Caco-2 (cell line): ENCODE measurements around the gene GLIS1. TPM values are rescaled to one million over a fixed set of nuclear protein-coding genes. Genes with fewer than 3 reads are reported as not detected.

Source experiments
- BruUV-seq: library from RNA; stranded (reverse); fragments of 400-500 nt; replicated peaks from 2 replicates; lab custom pipeline; 2021; lab: Mats Ljungman, UMichigan
- CTCF ChIA-PET: fragments of 300-600 bp; sonication (Branson Sonifier 250); formaldehyde crosslinking; loops from one replicate; lab custom pipeline; 2022; ENCODE audit warnings: antibody characterized with exemption; lab: Charles Lee
- POLR2A ChIA-PET: fragments of 300-600 bp; sonication (Branson Sonifier 250); formaldehyde crosslinking; loops from one replicate; lab custom pipeline; 2022; ENCODE audit warnings: antibody characterized with exemption; lab: Charles Lee
- DNase-seq, 2 experiments: peaks; one replicate each; pipeline versions ENCODE4 v3.0.0 to v3.0.0-alpha.2; 2020 to 2022
- H3K27me3 ChIP-seq: replicated peaks from 2 replicates; pipeline ENCODE4 v1.6.0; 2011; ENCODE audit warnings: low read length; ENCODE audit not compliant: control insufficient read depth, insufficient read depth
- H3K36me3 ChIP-seq: 2 replicates; pipeline ENCODE4 v1.5.1; 2011; ENCODE audit warnings: low read length; ENCODE audit not compliant: control insufficient read depth, insufficient read depth
- H3K4me1 ChIP-seq: fragments of 250-450 bp; sonication (Bioruptor Pico); 2 replicates; pipeline ENCODE4 v1.5.1; 2020; ENCODE audit warnings: mild to moderate bottlenecking
- H3K4me3 ChIP-seq: 2 replicates; pipeline ENCODE4 v1.5.1; 2011; ENCODE audit warnings: low read depth, mild to moderate bottlenecking, control low read depth, low read length
- H3K9me3 ChIP-seq: fragments of 250-450 bp; sonication (Bioruptor Pico); 2 replicates; pipeline ENCODE4 v1.5.1; 2020; ENCODE audit warnings: mild to moderate bottlenecking, moderate library complexity
- H3K27ac Mint-ChIP-seq: one replicate; pipeline ENCODE4 v1.8.0; 2022; ENCODE audit warnings: mixed read lengths; ENCODE audit not compliant: unreplicated experiment
- H3K27me3 Mint-ChIP-seq: one replicate; pipeline ENCODE4 v1.8.0; 2022; ENCODE audit warnings: mixed read lengths; ENCODE audit not compliant: insufficient read depth, unreplicated experiment
- H3K36me3 Mint-ChIP-seq: one replicate; pipeline ENCODE4 v1.8.0; 2022; ENCODE audit warnings: mild to moderate bottlenecking, mixed read lengths; ENCODE audit not compliant: insufficient read depth, unreplicated experiment
- H3K4me1 Mint-ChIP-seq: one replicate; pipeline ENCODE4 v1.8.0; 2022; ENCODE audit warnings: low read depth, mixed read lengths; ENCODE audit not compliant: unreplicated experiment
- H3K4me3 Mint-ChIP-seq: one replicate; pipeline ENCODE4 v1.8.0; 2022; ENCODE audit warnings: mild to moderate bottlenecking, moderate library complexity, mixed read lengths; ENCODE audit not compliant: unreplicated experiment
- H3K9me3 Mint-ChIP-seq: one replicate; pipeline ENCODE4 v1.8.0; 2022; ENCODE audit warnings: mixed read lengths; ENCODE audit not compliant: unreplicated experiment
- CTCF ChIP-seq, 2 experiments: fragments of 200-600 bp in 1 of 2; IDR thresholded peaks; 1 replicate in 1 of 2; 2 replicates in 1 of 2; pipeline versions ENCODE4 v1.5.1 to v1.8.0; 2011 to 2022; ENCODE audit warnings: antibody characterized with exemption in 1 of 2, control low read depth in 1 of 2, inconsistent platforms in 1 of 2, low read depth in 1 of 2, low read length in 1 of 2, mild to moderate bottlenecking in 1 of 2, moderate library complexity in 1 of 2; ENCODE audit not compliant: insufficient read depth in 1 of 2, severe bottlenecking in 1 of 2, unreplicated experiment in 1 of 2
- intact Hi-C: fragments of 100-400 bp; cut with micrococcal nuclease; formaldehyde crosslinking; loops from one replicate; pipeline ENCODE4 v1.10.0; 2022; ENCODE audit not compliant: unreplicated experiment
- total RNA-seq: library from RNA; stranded (reverse); gene quantifications from 2 replicates; pipeline ENCODE4 v1.2.3, GENCODE V29; 2022

The GLIS1 gene
- total RNA-seq, 1 experiment from 2014 or later, result not detected

DNA sequence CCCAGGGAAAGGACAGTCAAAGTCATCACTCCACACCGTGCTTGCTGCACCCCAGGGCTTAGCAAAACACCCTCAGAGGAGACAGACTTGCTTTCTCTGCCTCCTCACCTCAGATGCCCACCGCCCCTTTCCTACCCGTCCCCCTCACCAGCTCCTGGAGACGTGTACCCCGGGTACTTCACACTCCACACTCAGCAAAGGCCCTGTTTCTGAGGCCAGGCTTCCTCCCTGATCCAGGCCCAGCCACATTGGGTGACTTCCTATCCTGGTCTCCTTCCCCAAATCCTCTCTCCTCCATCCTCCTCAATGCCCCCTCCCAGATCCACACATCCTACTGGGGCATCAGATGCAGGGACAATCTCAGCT is 163.0 kb downstream of the GLIS1 start:
- Histone ChIP-seq H3K27me3 (no peaks in the 10 kb centered on the region), H3K36me3 (no peaks in the 10 kb centered on the region), H3K4me1 (no peaks in the 10 kb centered on the region), H3K4me3 (no peak overlapping the region), H3K9me3 (no peaks in the 10 kb centered on the region)
- intact Hi-C loops, result no loop called here
- ChIA-PET CTCF (no interaction called here), POLR2A (no interaction called here)
- peak in 1 of 2 experiments; percentile 12 for DNase-seq
- no peak overlapping the region for H3K4me3 Mint-ChIP-seq
- H3K9me3 Mint-ChIP-seq, result no peaks in the 10 kb centered on the region
- TF ChIP-seq CTCF (IDR thresholded peaks at IDR 0.05; ENCODE audit: insufficient read depth in 1 of 2, low read depth in 1 of 2, low read length in 1 of 2, severe bottlenecking in 1 of 2, unreplicated experiment in 1 of 2), result no peak
- no peaks in the 10 kb centered on the region for H3K36me3 Mint-ChIP-seq
- BruUV-seq, result no TSS peak
- H3K27me3 Mint-ChIP-seq, result no peaks in the 10 kb centered on the region
- H3K4me1 Mint-ChIP-seq, result no peaks in the 10 kb centered on the region
- no peak overlapping the region for H3K27ac Mint-ChIP-seq

DNA sequence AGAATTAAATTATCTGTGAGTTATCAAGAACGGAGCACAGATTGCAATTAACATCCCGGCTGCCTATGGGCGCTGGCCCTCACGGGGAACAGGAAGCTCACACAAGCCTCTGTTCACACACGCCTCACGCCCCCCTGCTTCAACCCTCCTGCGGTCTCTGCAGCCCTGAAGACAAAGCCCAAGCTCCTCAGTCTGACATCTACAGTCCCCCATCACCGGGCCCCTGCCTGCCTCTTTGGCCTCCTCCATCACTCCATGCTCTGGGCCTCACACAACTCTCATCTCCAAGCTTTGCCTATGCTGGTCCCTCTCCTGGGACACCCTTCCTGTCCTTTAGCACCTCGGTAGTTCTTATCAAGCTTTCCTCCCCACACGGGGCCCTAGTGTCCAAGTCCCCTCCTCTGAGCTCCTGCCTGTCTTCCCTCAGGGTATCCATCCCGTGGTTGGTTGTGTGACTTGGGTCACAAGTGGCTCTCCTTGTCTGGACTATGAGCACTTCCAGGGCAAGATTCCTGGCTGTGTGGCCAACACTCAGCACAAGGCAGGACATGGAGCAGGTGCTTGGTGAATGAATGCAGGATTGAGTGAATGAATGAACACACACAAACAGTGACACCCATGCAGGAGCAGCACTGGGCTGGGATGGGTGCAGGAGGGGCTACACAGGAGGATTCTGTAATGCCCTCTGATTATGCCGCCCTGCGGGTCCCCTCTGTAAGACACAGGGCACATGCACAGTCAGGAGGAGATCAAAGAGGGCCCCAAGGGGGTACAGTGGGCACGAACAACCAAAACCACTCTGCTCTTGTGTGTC is 163.6 kb downstream of the GLIS1 start:
- TF ChIP-seq CTCF (IDR thresholded peaks at IDR 0.05; ENCODE audit: insufficient read depth in 1 of 2, low read depth in 1 of 2, low read length in 1 of 2, severe bottlenecking in 1 of 2, unreplicated experiment in 1 of 2), result no peak
- DNase-seq, result peak in 1 of 2 experiments; percentile 16
- peak overlapping the region; percentile 46 for H3K27ac Mint-ChIP-seq
- H3K27me3 Mint-ChIP-seq, result no peaks in the 10 kb centered on the region
- POLR2A ChIA-PET, result no interaction called here
- BruUV-seq, result no TSS peak
- H3K4me1 ChIP-seq, result no peaks in the 10 kb centered on the region
- no peaks in the 10 kb centered on the region for H3K9me3 Mint-ChIP-seq
- H3K4me3 Mint-ChIP-seq, result no peak overlapping the region
- intact Hi-C loops, result no loop called here
- no peaks in the 10 kb centered on the region for H3K27me3 ChIP-seq
- no peaks in the 10 kb centered on the region for H3K9me3 ChIP-seq
- H3K36me3 ChIP-seq, result no peaks in the 10 kb centered on the region
- H3K4me1 Mint-ChIP-seq, result no peaks in the 10 kb centered on the region
- no peaks in the 10 kb centered on the region for H3K36me3 Mint-ChIP-seq
- CTCF ChIA-PET, result no interaction called here
- H3K4me3 ChIP-seq, result no peak overlapping the region

DNA sequence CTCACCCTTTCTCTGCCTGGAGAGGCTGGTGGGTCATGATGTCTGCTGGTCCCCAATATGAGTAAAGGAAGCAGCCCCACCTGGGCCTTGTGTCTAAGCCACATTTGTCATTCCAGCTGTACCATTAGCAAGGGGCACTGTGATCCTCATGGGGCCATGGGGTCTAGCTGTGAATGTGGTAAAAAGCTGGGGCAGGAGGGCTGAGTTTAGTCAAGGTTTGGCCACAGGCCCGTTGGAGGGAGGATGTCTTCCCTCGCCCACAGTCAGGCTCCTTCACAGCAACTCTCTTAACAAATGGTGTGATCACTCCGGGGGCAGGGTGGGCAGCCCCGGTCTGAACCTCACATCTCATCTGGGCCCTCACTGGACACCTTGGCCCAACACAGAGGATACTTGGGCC is 164.3 kb downstream of the GLIS1 start:
- Mint-ChIP-seq H3K9me3 (no peaks in the 10 kb centered on the region), H3K4me1 (no peaks in the 10 kb centered on the region), H3K27ac (no peak overlapping the region), H3K36me3 (no peaks in the 10 kb centered on the region), H3K4me3 (no peak overlapping the region), H3K27me3 (no peaks in the 10 kb centered on the region)
- H3K4me3 ChIP-seq, result no peak overlapping the region
- POLR2A ChIA-PET, result no interaction called here
- H3K36me3 ChIP-seq, result no peaks in the 10 kb centered on the region
- no peaks in the 10 kb centered on the region for H3K27me3 ChIP-seq
- intact Hi-C loops, result loop anchor here (5.0 kb wide), 1 partner anchor 87 kb away; no protein-coding TSS in a partner anchor
- no peak for TF ChIP-seq CTCF (IDR thresholded peaks at IDR 0.05; ENCODE audit: insufficient read depth in 1 of 2, low read depth in 1 of 2, low read length in 1 of 2, severe bottlenecking in 1 of 2, unreplicated experiment in 1 of 2)
- BruUV-seq, result no TSS peak
- DNase-seq, result peak in 1 of 2 experiments; percentile 1
- CTCF ChIA-PET, result no interaction called here
- H3K9me3 ChIP-seq, result no peaks in the 10 kb centered on the region
- no peaks in the 10 kb centered on the region for H3K4me1 ChIP-seq
